GM12891 (cell line): ENCODE results near the gene CDH4.

Source experiments
- POLR2A ChIP-seq: IDR thresholded peaks from 2 replicates; pipeline ENCODE4 v1.6.1; 2011; ENCODE audit warnings: low read depth, low read length, control low read depth
- POLR2AphosphoS5 ChIP-seq: IDR thresholded peaks from 2 replicates; pipeline ENCODE4 v1.6.1; 2011; ENCODE audit warnings: low read depth, low read length, control low read depth
- SPI1 ChIP-seq: IDR thresholded peaks from 2 replicates; pipeline ENCODE4 v1.6.1; 2011; ENCODE audit warnings: low read depth, low read length, control low read depth

DNA sequence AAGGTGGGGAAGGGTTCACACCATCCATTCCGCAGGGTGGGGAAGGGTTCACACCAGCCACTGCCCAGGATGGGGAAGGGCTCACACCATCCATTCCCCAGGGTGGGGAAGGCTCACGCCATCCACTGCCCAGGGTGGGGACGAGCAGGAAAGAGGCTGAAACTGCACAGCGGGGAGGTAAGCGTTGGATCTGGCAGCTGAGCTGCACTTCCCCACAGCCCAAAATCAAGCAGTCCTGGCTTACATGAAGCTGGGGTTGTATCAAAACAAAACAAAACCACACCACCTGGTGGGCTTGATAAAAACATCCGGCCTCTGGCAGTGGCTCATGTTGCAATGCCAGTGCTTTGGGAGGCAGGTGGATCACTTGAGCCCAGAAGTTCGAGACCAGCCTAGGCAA lies 545.1 kb downstream of the CDH4 start:
- TF ChIP-seq POLR2A (no peak), POLR2AphosphoS5 (no peak), SPI1 (no peak)
